Nephron progenitor cell (in vitro differentiated cells): ENCODE measurements around the gene TMEM138.

Source experiments
- DNase-seq: peaks from one replicate; pipeline ENCODE4 v3.0.0; 2021
- H3K27ac Mint-ChIP-seq: 2 replicates; pipeline ENCODE4 v1.8.0; 2021; ENCODE audit warnings: mild to moderate bottlenecking, moderate library complexity, mixed read lengths
- H3K27me3 Mint-ChIP-seq: 2 replicates; pipeline ENCODE4 v1.8.0; 2021; ENCODE audit warnings: mild to moderate bottlenecking, low read depth, mixed read lengths; ENCODE audit not compliant: poor library complexity
- H3K36me3 Mint-ChIP-seq: 2 replicates; pipeline ENCODE4 v1.8.0; 2021; ENCODE audit warnings: low read depth, mixed read lengths
- H3K4me1 Mint-ChIP-seq: 2 replicates; pipeline ENCODE4 v1.8.0; 2021; ENCODE audit warnings: mixed read lengths
- H3K4me3 Mint-ChIP-seq: 2 replicates; pipeline ENCODE4 v1.8.0; 2021; ENCODE audit warnings: mild to moderate bottlenecking, moderate library complexity, mixed read lengths
- H3K9me3 Mint-ChIP-seq: 2 replicates; pipeline ENCODE4 v1.8.0; 2021; ENCODE audit warnings: mild to moderate bottlenecking, moderate library complexity, mixed read lengths
- CTCF ChIP-seq: fragments of 200-600 bp; sonication (generic); IDR thresholded peaks from 2 replicates; pipeline ENCODE4 v1.5.0; 2021; ENCODE audit warnings: antibody characterized with exemption

Gene TMEM138

GRCh38 chr11:61339490-61339878, 22.7 kb upstream of the TMEM138 start:
- Mint-ChIP-seq H3K4me3 (no peak overlapping the region), H3K27me3 (no peaks in the 10 kb centered on the region), H3K27ac (no peak overlapping the region), H3K4me1 (peaks cover 25% of the 10 kb centered on the region), H3K9me3 (no peaks in the 10 kb centered on the region), H3K36me3 (peaks cover 24% of the 10 kb centered on the region)
- DNase-seq = no peak
- TF ChIP-seq CTCF = no peak

GRCh38 chr11:61340979-61341378, 21.2 kb upstream of the TMEM138 start:
- H3K4me3 Mint-ChIP-seq = no peak overlapping the region
- H3K9me3 Mint-ChIP-seq = no peaks in the 10 kb centered on the region
- TF ChIP-seq CTCF = no peak
- no peaks in the 10 kb centered on the region for H3K27me3 Mint-ChIP-seq
- DNase-seq = no peak
- H3K27ac Mint-ChIP-seq = no peak overlapping the region
- H3K4me1 Mint-ChIP-seq = peaks cover 14% of the 10 kb centered on the region
- H3K36me3 Mint-ChIP-seq = peaks cover 24% of the 10 kb centered on the region

- DNase-seq = no peak
- Mint-ChIP-seq H3K27me3 (no peaks in the 10 kb centered on the region), H3K27ac (no peak overlapping the region), H3K36me3 (peaks cover 24% of the 10 kb centered on the region), H3K9me3 (no peaks in the 10 kb centered on the region), H3K4me1 (peaks cover 6% of the 10 kb centered on the region), H3K4me3 (no peak overlapping the region)
- TF ChIP-seq CTCF = no peak
Observed at GRCh38 chr11:61341706-61342105, 20.5 kb upstream of the TMEM138 start.

- H3K27me3 Mint-ChIP-seq = no peaks in the 10 kb centered on the region
- DNase-seq = no peak
- peaks cover 24% of the 10 kb centered on the region for H3K36me3 Mint-ChIP-seq
- peaks cover under 1% of the 10 kb centered on the region for H3K4me1 Mint-ChIP-seq
- no peaks in the 10 kb centered on the region for H3K9me3 Mint-ChIP-seq
- no peak overlapping the region for H3K27ac Mint-ChIP-seq
- no peak overlapping the region for H3K4me3 Mint-ChIP-seq
- no peak for TF ChIP-seq CTCF
Observed at GRCh38 chr11:61342207-61342803, 19.9 kb upstream of the TMEM138 start.

GRCh38 chr11:61343792-61344745, 18.1 kb upstream of the TMEM138 start:
- no peaks in the 10 kb centered on the region for H3K27me3 Mint-ChIP-seq
- H3K27ac Mint-ChIP-seq = peak overlapping the region; percentile 83
- no peaks in the 10 kb centered on the region for H3K4me1 Mint-ChIP-seq
- no peak for DNase-seq
- H3K4me3 Mint-ChIP-seq = no peak overlapping the region
- no peak for TF ChIP-seq CTCF
- H3K9me3 Mint-ChIP-seq = no peaks in the 10 kb centered on the region
- peaks cover 18% of the 10 kb centered on the region for H3K36me3 Mint-ChIP-seq
